ENCODE measurements around the gene KCNA5. TPM values are rescaled to one million over a fixed set of nuclear protein-coding genes. Genes with fewer than 3 reads are reported as not detected.

KCNA5 gene
- 1 to 10 TPM in 1 of 4 donors, under 1 TPM in 1, not detected in 2; 0.19 to 1.3 TPM for total RNA-seq

- ATAC-seq (ENCODE audit: low FRiP score) (no peak), DNase-seq (ENCODE audit: low spot score) (no peak)
- TF ChIP-seq CTCF (IDR thresholded peaks at IDR 0.05), result no peak
These were observed at the start of gene KCNA5 for GRCh38 chr12:5043589-5044419. KCNA5 (plus strand) TSS chr12:5043879; CDS start chr12:5044148, 269 bp downstream.

- no peak for TF ChIP-seq CTCF (IDR thresholded peaks at IDR 0.05)
- ATAC-seq (ENCODE audit: low FRiP score), result no peak
These were observed 49.1 kb upstream of the KCNA5 start for GRCh38 chr12:4994622-4995021.

GRCh38 chr12:4996714-4997113 is 47.0 kb upstream of the KCNA5 start:
- TF ChIP-seq CTCF (IDR thresholded peaks at IDR 0.05), result no peak
- ATAC-seq (ENCODE audit: low FRiP score), result no peak
- DNase-seq (ENCODE audit: low spot score), result no peak

More at GRCh38 chr12:4994622-4995021, 49.1 kb upstream of the KCNA5 start:
- DNase-seq (ENCODE audit: low spot score), result no peak

- TF ChIP-seq CTCF (IDR thresholded peaks at IDR 0.05), result no peak
- peak; percentile 67 for ATAC-seq (ENCODE audit: low FRiP score)
- DNase-seq (ENCODE audit: low spot score), result no peak
These were observed 45.7 kb upstream of the KCNA5 start for GRCh38 chr12:4997939-4998338.

- TF ChIP-seq CTCF (IDR thresholded peaks at IDR 0.05), result no peak
- ATAC-seq (ENCODE audit: low FRiP score), result no peak
- DNase-seq (ENCODE audit: low spot score), result no peak
These were observed 43.5 kb upstream of the KCNA5 start for GRCh38 chr12:5000204-5000603.

- DNase-seq (ENCODE audit: low spot score), result no peak
- TF ChIP-seq CTCF (IDR thresholded peaks at IDR 0.05), result no peak
- no peak for ATAC-seq (ENCODE audit: low FRiP score)
These were observed 42.9 kb upstream of the KCNA5 start for GRCh38 chr12:5000658-5001385.

All from omental fat pad (tissue), 4 donors.